ENCODE data around the gene C2orf72.
"Not testable (repeated sequence)": the region's sequence is repeated elsewhere in the genome, so short reads cannot be mapped to it uniquely, and the experiment has no call there.

Gene C2orf72

DNA sequence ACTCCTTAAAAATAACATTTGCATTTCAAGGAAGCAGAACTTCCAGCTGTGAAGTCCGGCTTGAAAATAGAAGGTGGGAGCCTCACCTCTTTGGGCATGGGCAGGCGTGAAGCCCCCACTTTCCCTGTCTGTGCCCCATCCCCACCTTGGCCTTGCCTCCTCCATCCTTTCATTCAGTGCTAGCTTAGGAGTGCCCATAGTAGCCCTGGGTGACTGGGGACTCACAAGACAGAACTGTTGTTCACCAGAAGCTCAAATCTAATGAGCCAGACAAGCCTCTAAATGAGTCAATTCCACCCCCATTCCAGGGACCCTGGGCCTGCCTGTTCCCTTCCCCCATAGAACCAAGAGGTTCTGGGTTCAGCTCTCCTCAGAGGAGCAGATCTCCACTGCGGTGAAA is 21.4 kb upstream of the C2orf72 start:
- DNase-seq, result no peak

- peak; percentile 42 for DNase-seq
Observed at GRCh38 chr2:231016566-231017230, 20.6 kb upstream of the C2orf72 start.

DNA sequence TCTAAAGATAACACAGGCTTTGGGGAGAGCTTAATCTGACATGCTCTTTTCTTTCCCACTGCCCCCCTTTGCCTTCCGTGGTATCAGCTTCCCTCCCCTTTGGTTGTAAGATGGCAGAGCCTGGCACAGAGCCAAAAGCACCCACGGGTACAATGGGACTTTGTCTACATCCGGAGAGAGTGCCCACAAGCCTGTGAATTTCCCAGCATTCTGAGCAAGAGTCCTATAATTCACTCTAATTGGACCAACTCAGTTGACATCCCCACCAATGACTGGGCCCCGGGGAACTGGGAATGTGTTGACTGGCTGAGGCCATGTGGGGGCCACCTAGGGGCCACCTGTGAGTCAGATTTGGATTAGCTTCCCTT is 20.1 kb upstream of the C2orf72 start:
- no peak for DNase-seq

- DNase-seq, result no peak
Observed at GRCh38 chr2:231018184-231018583, 19.1 kb upstream of the C2orf72 start.

GRCh38 chr2:231025059-231025458 is 12.3 kb upstream of the C2orf72 start:
- DNase-seq, result not testable (repeated sequence)

- DNase-seq, result no peak
Observed at GRCh38 chr2:231028889-231029288, 8.4 kb upstream of the C2orf72 start.

DNA sequence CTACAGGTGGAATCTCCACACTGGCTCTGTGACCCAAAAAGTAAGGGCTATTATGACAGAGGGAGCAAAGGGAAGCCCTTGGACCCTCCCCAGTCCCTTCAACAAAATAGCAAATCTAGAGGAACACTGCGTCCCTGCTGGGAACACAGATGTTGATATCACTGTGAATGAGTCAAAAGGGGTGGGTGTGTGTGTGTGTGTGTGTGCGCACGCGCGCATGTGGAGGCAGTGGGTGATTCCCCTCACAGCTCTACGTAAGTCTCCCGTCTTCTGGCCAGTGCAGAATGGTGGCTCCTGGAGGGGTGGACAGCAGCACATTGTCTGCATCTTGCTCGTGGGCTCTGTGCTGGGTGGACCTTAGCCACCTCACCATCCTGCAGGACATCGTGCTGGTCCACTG is 7.8 kb upstream of the C2orf72 start:
- no peak for DNase-seq

DNA sequence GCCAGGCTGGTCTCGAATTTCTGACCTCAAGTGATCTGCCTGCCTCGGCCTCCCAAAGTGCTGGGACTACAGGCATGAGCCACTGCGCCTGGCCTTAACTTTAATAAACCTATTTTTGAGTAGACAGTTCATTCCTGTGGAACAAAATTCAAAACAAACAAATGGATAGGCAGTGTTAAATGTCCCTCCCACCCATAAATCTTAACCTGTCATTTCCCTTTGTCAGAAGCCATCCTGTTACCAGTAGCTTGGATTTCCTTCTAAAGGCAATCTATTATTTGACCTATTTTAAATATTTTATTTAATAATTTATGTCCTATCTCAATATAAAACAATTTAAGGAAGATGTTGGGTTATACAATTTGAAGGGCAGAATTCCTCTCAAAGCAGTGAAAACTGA is 6.6 kb upstream of the C2orf72 start:
- no peak for DNase-seq

DNA sequence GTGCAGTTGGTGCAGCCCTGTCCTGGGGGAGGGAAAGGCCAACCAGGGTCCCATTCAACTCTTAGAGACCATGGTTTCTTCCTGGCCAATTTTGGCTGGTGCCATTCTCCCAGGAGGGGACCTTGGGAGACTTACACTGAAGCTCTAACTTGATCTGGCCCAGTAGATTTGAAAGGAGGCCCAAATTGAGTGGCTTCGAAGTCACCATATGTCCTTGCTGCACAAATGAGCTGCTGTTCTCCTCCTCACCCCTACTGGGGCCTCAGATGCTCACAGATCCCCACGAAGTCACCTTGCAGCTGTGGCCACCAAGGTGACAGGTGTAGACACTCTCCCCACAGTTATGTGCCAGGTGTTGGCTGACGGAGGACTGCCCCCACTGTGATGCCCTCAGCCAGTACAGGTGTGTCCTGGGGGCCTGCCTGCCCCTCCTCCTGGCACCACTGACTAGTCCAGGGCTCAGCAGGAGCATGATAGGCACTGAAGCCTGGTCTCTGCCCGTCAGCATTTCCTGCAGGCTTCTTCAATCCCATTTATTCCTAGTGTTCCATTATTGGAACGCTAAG is 4.7 kb upstream of the C2orf72 start:
- DNase-seq, result no peak

- DNase-seq, result no peak
Observed at GRCh38 chr2:231033147-231034132, 3.9 kb upstream of the C2orf72 start.

- no peak for DNase-seq
Observed at GRCh38 chr2:231034291-231034882, 2.9 kb upstream of the C2orf72 start.

DNA sequence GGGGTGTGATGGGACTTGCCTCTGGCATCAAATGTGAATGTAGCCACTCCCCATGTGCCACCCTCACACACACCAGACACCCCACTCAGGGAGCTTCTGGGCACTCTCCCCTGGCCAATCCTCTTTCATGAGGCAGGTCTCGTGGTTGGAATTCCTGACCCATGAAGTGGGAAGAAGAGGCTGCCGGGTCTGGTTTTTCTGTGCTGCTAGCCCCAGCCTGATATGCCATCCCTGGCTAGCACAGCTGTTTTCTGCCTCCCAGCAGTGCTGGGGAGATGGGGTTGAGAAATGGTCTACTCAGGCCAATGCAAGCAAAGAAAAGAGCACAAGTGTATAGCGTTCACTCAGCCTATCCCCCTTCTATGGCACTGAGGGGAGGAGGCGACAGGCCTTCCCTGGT is 1.2 kb upstream of the C2orf72 start:
- DNase-seq, result no peak

DNA sequence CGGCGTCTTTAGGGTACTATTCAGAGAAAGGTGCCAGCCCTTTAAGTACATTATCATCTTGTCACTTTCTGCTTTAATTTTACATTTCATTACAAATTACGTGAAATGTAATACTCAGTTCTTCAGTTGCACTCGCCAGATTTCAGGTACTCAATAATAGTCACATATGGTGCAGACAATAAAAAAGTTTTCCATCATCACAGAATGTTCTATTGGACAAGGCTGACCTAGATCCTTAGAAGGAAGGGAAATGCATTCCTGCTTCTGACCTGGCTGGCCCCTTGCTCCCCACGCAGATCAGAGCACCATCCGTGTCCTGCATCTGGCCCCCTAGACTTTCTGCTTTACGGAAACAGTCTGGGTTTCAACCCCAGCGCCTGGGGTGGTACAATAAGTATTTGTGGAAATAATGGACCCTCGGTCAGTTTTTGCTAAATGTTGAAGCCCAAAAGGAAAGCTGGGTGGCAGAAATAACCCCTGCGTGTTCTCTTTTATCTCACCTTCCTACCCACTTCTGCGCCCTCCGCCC is 681 bp upstream of the C2orf72 start:
- DNase-seq, result no peak

DNA sequence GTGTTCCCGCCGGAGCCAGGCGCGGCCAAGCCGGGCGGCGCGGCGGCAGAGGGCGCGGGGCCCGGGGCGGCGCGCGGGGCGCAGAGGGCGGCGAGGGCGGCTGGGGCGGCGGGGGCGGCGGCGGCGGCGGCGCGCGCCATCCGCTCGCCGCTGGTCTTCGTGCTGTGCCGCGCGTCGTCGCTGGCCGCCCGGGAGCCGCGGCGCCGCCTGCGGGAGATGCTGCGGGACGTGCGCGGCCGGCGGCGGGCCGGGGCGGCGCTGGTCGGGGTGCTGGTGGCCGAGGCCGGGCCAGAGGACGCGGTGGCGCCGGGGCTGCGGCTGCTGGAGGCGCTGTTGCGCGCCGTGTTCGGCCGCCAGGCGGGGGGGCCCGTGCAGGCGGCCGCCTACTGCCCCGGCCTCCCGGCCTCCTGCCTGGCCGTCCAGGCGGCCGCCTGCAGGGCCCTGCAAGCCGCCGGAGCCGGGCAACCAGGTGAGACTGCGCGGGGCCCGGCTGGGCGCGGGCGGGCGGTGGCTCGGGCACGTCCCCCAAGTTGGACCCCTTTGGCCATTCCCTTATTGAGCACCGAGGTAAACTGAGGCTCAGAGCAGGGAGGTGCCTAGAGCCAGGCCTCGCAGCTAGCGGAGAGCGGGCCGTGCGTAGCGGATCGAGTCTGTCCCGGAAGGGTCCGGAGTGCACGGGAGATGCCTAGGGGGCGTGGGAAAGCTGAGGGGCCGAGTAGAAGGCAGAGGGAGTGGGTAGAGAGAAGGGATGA is 584 bp downstream of the C2orf72 start:
- DNase-seq, result no peak

DNA sequence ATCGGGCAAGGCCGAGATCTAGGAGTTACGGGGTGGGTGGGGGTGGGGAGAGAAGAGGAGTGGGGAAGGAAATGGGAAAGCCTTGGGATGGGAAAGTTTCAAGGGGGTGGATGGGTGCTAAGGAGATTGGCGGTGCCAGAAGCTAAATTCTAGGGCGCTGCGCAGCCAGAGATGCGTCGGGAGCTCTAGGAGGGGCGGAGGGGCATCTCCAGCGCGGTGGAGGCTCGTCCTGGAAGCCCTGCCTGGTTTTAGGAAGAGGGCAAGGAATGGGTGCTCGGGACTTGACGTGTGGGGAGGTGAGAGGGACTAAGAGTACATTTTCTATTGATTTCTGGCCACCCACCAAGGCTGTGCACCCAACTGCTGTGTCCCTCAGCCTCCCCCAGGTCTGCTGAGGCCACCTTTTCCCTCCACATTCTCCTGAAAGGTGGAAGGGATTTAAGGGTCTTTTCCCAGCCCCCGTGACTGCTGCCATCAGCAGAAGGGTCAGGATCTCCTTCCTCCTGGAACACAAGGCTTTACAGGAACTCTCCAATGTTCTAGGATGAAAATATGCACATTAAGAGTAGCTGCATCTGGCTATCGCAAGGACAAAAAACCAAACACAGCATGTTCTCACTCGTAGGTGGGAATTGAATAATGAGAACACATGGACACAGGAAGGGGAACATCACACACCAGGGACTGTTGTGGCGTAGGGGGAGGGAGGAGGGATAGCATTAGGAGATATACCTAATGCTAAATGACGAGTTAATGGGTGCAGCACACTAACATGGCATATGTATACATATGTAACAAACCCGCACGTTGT is 1.4 kb downstream of the C2orf72 start:
- no peak for DNase-seq

GRCh38 chr2:231039294-231039664 is 2.0 kb downstream of the C2orf72 start:
- DNase-seq, result no peak

GRCh38 chr2:231039821-231040364 is 2.6 kb downstream of the C2orf72 start:
- no peak for DNase-seq

- DNase-seq, result no peak
Observed at GRCh38 chr2:231041061-231041689, 3.9 kb downstream of the C2orf72 start.

- DNase-seq, result no peak
Observed at GRCh38 chr2:231043796-231044195, 6.5 kb downstream of the C2orf72 start.

DNA sequence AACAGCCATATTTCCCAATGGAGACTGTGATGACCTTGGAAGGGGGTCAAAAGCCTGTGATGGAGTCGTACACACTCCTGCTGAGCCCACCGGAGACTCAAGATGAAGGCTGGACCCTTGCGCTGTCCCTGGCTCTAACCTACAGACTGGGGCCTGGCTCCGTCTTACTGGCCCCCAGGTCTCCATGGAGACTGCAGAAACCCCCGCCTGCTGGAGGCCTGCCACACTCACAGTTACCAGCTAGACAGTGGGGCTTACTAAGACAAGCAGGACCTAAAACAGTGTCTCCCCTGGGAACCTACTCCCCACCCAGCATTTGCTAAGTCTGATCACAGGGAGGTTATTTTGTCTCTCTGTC is 9.6 kb downstream of the C2orf72 start:
- no peak for DNase-seq

All from hematopoietic multipotent progenitor cell treated with erythropoietin and hydrocortisone succinate and interleukin-3 and kit ligand, for 6 days (in vitro differentiated cells).